ACC112 (cell line): ENCODE data around the gene MET.
A peak's percentile ranks its signal among the peaks of the same experiment; 100 is the strongest.
"Not testable (repeated sequence)": the region's sequence is repeated elsewhere in the genome, so short reads cannot be mapped to it uniquely, and the experiment has no call there.

ENCODE experiments used
- H2AFZ ChIP-seq: fragments of 200-600 bp; sonication (generic); one replicate; pipeline ENCODE4 v1.6.0; 2017; ENCODE audit warnings: antibody characterized with exemption, low read length; ENCODE audit not compliant: unreplicated experiment
- H3K27ac ChIP-seq: fragments of 200-600 bp; sonication (generic); 2 replicates; pipeline ENCODE4 v1.5.1; 2014; ENCODE audit warnings: low read depth, mild to moderate bottlenecking, antibody characterized with exemption, low read length, moderate library complexity
- H3K27me3 ChIP-seq: fragments of 200-600 bp; sonication (generic); 2 replicates; pipeline ENCODE4 v1.6.1; 2014; ENCODE audit warnings: mild to moderate bottlenecking, antibody characterized with exemption, low read length, moderate library complexity, mixed read lengths; ENCODE audit not compliant: insufficient read depth
- H3K36me3 ChIP-seq: fragments of 200-600 bp; sonication (generic); 2 replicates; pipeline ENCODE4 v1.6.1; 2016; ENCODE audit warnings: mild to moderate bottlenecking, antibody characterized with exemption, low read length, moderate library complexity, mixed read lengths; ENCODE audit not compliant: insufficient read depth
- H3K4me1 ChIP-seq: fragments of 200-600 bp; sonication (generic); one replicate; pipeline ENCODE4 v1.6.1; 2016; ENCODE audit warnings: low read length, mixed read lengths; ENCODE audit not compliant: insufficient read depth, unreplicated experiment, control insufficient read depth
- H3K4me3 ChIP-seq: fragments of 200-600 bp; sonication (generic); 2 replicates; pipeline ENCODE4 v1.5.1; 2014; ENCODE audit warnings: mild to moderate bottlenecking, low read depth, low read length
- H3K79me2 ChIP-seq: fragments of 200-600 bp; sonication (generic); one replicate; pipeline ENCODE4 v1.6.0; 2016; ENCODE audit warnings: low read length; ENCODE audit not compliant: control insufficient read depth, unreplicated experiment, insufficient read depth

MET gene

GRCh38 chr7:116671681-116672595 is at the start of gene MET:
TSS of gene MET (plus strand) at chr7:116672196. CDS start at chr7:116699085, 26,889 bp downstream.
- Histone ChIP-seq H3K4me1 (peaks cover 24% of the 10 kb centered on the region), H2AFZ (peak within 1 kb of the TSS; percentile 87), H3K27ac (peak within 1 kb of the TSS; percentile 64), H3K27me3 (no peaks in the 10 kb centered on the region), H3K4me3 (peak within 1 kb of the TSS; percentile 95), H3K79me2 (peaks cover 51% of the 10 kb centered on the region), H3K36me3 (no peaks in the 10 kb centered on the region)

GRCh38 chr7:116626886-116627285 is 45.1 kb upstream of the MET start:
- Histone ChIP-seq H2AFZ (no peak overlapping the region), H3K4me1 (peaks cover 22% of the 10 kb centered on the region), H3K27ac (no peak overlapping the region)

GRCh38 chr7:116629051-116629463 is 42.9 kb upstream of the MET start:
- Histone ChIP-seq H2AFZ (no peak overlapping the region), H3K27ac (peak overlapping the region; percentile 45), H3K4me3 (no peak overlapping the region)

More at GRCh38 chr7:116626886-116627285, 45.1 kb upstream of the MET start:
- Histone ChIP-seq H3K79me2 (no peaks in the 10 kb centered on the region), H3K4me3 (no peak overlapping the region), H3K36me3 (no peaks in the 10 kb centered on the region), H3K27me3 (peaks cover 14% of the 10 kb centered on the region)

GRCh38 chr7:116630357-116630756 is 41.6 kb upstream of the MET start:
- Histone ChIP-seq H3K36me3 (no peaks in the 10 kb centered on the region), H3K27me3 (no peaks in the 10 kb centered on the region), H3K4me3 (no peak overlapping the region), H3K4me1 (peaks cover 37% of the 10 kb centered on the region), H3K27ac (peak overlapping the region; percentile 7; the same call in 1 of the 2 replicates), H3K79me2 (no peaks in the 10 kb centered on the region), H2AFZ (no peak overlapping the region)

More at GRCh38 chr7:116629051-116629463, 42.9 kb upstream of the MET start:
- Histone ChIP-seq H3K27me3 (0 out of 2 replicates have a peak, but pooled peaks cover 5% of the 10 kb centered on the region), H3K79me2 (no peaks in the 10 kb centered on the region), H3K36me3 (no peaks in the 10 kb centered on the region), H3K4me1 (peaks cover 37% of the 10 kb centered on the region)

- H3K4me1 ChIP-seq = peaks cover 37% of the 10 kb centered on the region
- H3K27ac ChIP-seq = peak overlapping the region; percentile 74
These were observed 40.9 kb upstream of the MET start for GRCh38 chr7:116630932-116631671.

GRCh38 chr7:116631676-116632075 is 40.3 kb upstream of the MET start:
- Histone ChIP-seq H3K27ac (peak overlapping the region; percentile 74; the same call in 1 of the 2 replicates), H3K79me2 (no peaks in the 10 kb centered on the region), H3K27me3 (no peaks in the 10 kb centered on the region), H3K4me3 (no peak overlapping the region), H2AFZ (no peak overlapping the region), H3K36me3 (no peaks in the 10 kb centered on the region), H3K4me1 (peaks cover 37% of the 10 kb centered on the region)

More at GRCh38 chr7:116630932-116631671, 40.9 kb upstream of the MET start:
- Histone ChIP-seq H2AFZ (peak overlapping the region; percentile 40), H3K4me3 (peak overlapping the region; percentile 46; the same call in 1 of the 2 replicates), H3K27me3 (no peaks in the 10 kb centered on the region), H3K36me3 (no peaks in the 10 kb centered on the region), H3K79me2 (no peaks in the 10 kb centered on the region)

GRCh38 chr7:116632384-116632783 is 39.6 kb upstream of the MET start:
- Histone ChIP-seq H3K36me3 (no peaks in the 10 kb centered on the region), H3K4me3 (no peak overlapping the region), H3K27me3 (no peaks in the 10 kb centered on the region), H3K27ac (no peak overlapping the region), H3K79me2 (no peaks in the 10 kb centered on the region), H2AFZ (no peak overlapping the region), H3K4me1 (peaks cover 37% of the 10 kb centered on the region)

- Histone ChIP-seq H3K27ac (peak overlapping the region; percentile 50), H3K4me1 (peaks cover 37% of the 10 kb centered on the region), H3K36me3 (no peaks in the 10 kb centered on the region), H3K27me3 (no peaks in the 10 kb centered on the region), H2AFZ (peak overlapping the region; percentile 53), H3K79me2 (no peaks in the 10 kb centered on the region), H3K4me3 (no peak overlapping the region)
These were observed 38.6 kb upstream of the MET start for GRCh38 chr7:116633131-116633988.

- Histone ChIP-seq H3K36me3 (no peaks in the 10 kb centered on the region), H3K27me3 (no peaks in the 10 kb centered on the region), H3K4me3 (no peak overlapping the region), H2AFZ (no peak overlapping the region), H3K27ac (no peak overlapping the region), H3K79me2 (no peaks in the 10 kb centered on the region), H3K4me1 (peaks cover 15% of the 10 kb centered on the region)
These were observed 35.0 kb upstream of the MET start for GRCh38 chr7:116636997-116637396.

GRCh38 chr7:116638592-116638991 is 33.4 kb upstream of the MET start:
- not testable (repeated sequence) for H2AFZ ChIP-seq, H3K4me3 ChIP-seq, H3K4me1 ChIP-seq, H3K36me3 ChIP-seq, H3K27ac ChIP-seq, H3K27me3 ChIP-seq, H3K79me2 ChIP-seq
